OCI-M2 (cell line): ENCODE results near the gene INO80D.
"Not testable (repeated sequence)": the region's sequence is repeated elsewhere in the genome, so short reads cannot be mapped to it uniquely, and the experiment has no call there.

Experiments
- DNase-seq: peaks from one replicate; lab custom pipeline; 2025; ENCODE audit not compliant: unreplicated experiment; lab: John Stamatoyannopoulos, UW

INO80D gene, protein sequence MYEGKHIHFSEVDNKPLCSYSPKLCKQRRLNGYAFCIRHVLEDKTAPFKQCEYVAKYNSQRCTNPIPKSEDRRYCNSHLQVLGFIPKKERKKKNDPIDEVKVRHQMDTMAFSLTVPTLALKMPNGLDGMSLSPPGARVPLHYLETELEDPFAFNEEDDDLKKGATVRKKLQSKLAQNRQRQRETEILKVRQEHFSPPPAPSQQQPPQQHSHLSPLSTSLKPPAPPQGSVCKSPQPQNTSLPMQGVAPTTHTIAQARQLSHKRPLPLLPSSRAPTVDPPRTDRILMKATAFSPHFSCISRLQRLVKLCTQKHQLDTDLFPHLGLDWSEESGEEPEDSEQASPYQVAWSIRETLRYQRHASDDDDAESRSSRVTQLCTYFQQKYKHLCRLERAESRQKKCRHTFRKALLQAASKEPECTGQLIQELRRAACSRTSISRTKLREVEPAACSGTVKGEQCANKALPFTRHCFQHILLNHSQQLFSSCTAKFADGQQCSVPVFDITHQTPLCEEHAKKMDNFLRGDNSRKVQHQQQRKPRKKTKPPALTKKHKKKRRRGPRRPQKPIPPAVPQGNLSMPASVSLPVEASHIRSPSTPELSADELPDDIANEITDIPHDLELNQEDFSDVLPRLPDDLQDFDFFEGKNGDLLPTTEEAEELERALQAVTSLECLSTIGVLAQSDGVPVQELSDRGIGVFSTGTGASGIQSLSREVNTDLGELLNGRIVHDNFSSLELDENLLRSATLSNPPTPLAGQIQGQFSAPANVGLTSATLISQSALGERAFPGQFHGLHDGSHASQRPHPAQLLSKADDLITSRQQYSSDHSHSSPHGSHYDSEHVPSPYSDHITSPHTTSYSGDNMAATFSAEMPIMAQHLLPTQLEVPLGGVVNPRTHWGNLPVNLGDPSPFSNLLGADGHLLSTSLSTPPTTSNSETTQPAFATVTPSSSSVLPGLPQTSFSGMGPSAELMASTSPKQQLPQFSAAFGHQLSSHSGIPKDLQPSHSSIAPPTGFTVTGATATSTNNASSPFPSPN

DNA sequence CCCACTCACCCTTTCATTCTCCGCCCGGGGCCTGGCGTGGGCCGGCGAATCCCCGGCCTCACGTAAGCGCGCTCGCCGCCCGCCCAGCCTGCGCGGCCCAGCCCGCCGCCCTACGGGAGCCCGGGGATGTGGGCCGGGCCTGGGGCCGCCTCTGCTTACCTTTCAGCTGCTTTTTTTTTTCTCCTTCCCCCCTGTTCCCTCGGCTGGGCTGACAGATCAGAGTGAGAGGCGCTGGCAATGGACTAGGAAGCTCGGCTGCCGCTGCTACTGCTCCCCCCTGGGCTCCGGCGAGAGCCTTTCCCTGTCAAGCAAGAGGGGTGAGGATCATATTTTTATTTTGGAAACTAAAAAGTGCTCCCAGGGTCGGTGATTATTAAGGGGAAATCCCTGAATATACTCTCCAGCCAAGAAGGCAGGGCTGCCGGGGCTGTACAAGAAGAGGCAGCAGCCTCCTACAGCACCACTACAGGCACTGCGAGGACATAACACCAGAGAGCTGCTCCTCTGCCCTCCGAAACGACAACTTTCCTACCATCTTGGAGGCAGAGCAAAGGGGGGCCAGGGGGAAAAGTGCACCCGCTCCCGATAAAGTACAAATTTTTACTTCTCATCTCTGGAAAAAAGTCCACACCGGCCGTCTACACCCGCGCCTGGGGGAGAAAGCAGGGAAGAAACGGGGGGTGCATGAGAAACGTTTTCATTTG, at the start of gene INO80D:
Gene INO80D, minus strand, starts transcription at position 433 of the 704 bp plus-strand sequence. CDS start 23,158 bp downstream, outside the sequence.
- DNase-seq: no peak

DNA sequence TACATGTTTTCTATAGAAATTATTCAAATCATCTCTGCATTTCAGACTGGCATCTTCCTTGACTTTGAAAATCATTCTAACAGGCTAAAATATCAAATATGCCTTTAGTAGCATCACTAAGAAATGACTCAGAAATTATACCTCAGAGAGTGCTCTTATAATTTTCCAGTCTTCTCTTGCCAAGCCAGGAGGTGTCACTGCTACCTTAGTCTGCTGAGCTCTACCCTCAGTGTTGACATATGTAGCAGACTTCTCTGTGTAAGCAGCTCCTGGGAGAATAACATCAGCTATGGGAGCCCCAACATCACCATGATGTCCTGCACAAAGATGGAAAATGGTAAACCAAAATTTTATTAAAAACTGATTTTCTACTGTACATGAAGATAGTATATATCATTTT, 41.7 kb upstream of the INO80D start:
- DNase-seq: no peak

DNA sequence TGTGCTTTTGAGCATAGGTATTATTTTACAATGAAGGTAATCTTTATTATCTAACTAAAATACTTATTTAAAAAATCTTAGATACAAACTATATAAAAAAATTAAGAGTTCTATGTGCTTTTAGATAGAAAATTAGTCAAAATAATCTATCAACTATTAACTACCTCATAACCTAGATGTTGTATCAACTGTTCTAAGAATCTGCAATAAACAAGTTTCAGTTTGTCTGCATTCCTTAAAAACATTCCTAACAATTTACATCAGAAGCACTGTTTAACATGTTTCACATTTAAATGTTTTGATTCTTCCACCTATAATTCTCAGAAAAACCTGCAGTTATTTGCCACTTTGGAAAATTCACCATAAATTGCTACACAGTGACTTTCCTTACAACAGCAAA, 39.9 kb upstream of the INO80D start:
- DNase-seq: no peak

DNA sequence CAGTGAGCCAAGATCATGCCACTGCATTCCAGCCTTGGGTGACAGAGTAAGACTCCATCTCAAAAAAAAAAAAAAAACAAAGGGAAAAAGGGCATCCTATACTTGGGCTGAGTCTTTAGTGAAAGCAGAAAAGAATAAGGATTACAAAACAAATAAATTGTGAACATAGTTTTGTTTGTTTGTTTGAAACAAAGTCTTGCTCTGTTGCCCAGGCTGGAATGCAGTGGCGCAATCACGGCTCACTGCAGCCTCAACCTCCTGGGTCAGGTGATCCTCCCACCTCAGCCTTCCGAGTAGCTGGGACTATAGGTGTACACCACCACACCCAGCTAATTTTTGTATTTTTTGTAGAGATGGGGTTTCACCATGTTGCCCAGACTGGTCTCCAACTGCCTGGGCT, 36.6 kb upstream of the INO80D start:
- DNase-seq: not testable (repeated sequence)

DNA sequence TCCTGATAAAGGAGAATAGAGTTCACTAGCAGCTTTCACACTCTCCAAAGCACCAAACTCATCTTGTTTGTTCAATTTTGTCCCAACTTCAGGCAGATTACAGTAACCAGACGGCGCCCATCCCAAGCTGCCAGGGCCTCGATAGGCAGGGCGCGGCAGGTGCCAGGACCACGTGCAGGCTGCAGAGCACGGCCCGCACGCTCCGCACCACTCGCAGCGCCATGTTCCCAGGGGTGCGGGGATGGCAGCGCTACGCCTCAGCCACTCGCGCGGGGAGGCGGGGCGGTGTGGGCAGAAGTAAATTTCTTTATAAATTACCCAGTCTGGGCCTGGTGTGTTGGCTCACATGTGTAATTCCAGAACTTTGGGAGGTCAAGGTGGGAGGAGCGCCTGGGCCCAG, 30.3 kb upstream of the INO80D start:
- no peak for DNase-seq

DNA sequence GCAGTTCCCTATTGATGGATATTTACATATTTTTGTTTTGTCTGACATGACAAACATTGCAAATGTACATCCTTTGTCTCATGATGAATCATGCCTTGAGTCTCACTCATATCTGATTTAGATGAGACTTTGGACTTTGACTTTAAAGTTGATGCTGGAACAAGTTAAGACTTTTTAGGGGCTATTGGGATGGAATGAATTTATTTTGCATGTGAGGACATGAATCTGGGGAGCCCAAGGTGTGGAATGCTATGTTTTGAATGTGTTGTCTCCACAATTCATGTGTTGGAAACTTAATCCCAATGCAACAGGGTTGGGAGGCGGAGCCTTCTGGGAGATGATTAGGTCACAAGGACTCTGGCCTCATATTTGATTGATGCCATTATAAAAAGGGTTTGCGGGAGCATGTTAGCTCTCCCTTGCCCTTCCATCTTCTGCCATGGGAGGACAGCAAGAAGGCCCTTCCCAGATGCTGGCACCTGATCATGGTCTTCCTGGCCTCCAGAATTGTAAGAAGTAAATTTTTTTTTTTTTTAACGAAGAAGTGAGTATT, 29.1 kb upstream of the INO80D start:
- DNase-seq: no peak

DNA sequence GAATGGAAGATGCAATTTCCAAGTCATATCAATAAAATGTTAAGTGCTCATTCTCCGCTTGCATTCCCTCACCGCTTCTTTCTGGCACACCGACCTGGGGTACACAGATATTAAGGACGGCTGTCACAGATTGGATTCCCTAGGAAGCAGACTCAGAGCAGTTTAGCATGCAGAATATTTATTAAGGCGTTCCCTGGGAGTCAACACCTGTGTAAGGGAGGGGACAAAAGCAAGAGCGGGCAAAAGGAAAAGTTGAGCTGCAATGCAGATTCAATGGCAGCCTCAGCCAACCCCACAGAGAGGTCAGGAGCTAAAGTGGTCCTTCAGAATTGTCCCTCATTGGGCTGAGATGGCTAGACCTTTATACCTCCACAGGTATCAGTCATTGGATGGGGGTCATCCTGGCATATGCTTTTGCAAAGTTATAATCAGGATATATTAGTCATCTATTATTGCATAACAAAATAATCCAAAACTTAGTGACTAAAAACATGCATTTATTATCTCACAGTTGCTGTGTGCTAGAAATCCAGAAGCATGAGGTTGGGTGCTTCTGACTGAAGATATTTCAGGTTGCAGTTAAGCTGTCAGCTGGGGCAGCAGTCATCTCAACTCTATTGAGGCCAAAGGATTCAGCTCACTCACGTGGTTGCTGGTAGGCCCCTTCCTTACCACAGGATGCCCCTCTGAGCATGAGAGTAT, 27.0 kb upstream of the INO80D start:
- no peak for DNase-seq

DNA sequence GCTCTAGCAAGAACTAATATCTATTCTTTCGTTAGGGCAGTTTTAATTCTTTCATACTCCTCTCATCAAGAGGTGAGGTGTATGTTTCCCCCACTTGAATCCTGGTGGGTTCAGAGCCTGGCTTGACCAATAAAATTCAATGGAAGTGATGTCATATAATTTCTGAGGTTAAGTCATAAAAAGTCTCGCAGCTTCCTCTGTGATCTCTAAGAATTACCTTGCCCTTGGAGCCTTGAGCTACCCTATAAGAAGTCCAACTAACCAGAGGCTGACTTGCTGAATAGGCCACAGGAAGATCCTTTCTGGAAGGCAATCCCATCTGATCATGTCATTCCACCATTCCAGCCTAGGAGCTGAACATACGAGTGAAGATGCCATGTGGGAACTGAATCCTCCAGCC, 26.1 kb upstream of the INO80D start:
- no peak for DNase-seq

DNA sequence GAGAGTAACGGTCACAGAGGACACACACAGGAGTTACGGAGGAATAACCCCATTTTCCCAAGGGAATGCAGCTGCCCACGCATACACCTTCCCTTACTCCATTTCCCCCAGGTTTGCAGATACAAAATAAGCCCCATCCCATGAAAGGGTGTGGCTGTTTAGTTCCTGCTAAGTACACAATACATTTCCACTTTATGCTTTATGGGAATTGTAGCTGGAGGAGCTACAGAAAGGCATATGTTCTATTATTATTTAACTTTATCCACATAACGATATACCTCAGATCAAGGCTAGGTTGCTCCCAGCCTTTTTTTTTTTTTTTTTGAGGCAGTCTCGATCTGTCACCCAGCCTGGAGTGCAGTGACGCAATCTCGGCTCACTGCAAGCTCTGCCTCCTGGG, 22.7 kb upstream of the INO80D start:
- DNase-seq: no peak

DNA sequence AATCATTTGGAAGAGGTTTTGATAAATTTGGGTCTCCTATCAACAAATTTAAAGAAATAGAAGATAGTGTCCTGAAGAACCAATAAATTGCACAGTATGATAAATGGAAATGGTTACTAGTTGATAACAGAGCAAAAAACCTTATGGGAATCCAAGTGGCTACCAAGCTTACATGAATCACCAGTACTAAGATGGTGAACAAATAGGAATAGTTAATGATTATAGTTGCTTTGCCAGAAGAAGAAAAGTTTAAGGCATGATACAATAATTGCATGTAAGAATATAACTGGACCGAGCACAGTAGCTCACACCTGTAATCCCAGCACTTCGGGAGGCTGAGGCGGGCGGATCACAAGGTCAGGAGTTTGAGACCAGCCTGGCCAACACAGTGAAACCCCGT, 19.6 kb upstream of the INO80D start:
- no peak for DNase-seq

DNA sequence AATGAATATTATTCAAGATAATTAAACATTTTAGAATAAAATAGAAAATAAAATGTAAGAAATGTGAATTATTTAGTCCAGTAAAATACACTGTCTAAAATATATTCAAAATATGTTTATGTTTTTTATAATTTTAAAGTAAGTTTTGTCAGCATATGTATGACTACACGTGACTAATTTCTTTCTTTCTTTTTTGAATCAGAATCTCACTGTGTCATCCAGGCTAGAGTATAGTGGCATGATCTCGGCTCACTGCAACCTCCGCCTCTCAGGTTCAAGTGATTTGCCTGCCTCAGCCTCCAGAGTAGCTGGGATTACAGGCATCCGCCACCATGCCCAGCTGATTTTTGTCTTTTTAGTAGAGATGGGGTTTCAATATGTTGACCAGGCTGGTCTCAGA, 19.1 kb upstream of the INO80D start:
- DNase-seq: no peak

DNA sequence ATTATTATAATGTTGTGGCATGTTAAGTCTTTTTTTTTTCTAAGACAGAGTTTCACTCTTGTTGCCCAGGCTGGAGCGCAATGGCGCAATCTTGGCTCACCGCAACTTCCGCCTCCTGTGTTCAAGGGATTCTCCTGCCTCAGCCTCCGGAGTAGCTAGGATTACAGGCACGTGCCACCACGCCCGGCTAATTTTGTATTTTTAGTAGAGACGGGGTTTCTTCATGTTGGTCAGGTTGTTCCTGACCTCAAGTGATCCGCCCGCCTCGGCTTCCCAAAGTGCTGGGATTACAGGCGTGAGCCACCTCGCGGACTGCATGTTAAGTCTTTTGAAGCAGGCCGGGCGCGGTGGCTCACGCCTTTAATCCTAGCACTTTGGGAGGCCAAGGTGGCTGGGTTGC, 12.9 kb upstream of the INO80D start:
- DNase-seq: not testable (repeated sequence)

DNA sequence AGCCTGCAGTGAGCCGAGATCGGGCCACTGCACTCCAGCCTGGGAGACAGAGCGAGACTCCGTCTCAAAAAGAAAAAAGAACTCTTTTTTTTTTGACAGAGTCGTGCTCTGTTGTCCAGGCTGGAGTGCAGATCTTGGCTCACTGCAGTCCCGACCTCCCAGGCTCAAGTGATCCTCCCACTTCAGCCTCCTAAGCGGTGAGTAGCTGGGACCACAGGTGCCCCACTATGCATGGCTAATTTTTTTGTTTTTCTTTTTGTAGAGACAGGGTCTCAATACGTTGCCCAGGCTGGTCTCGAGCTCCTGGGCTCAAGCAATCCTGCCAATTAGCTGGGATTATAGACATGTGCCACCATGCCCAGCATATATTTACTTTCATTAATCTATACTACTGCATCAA, 12.5 kb upstream of the INO80D start:
- no peak for DNase-seq

DNA sequence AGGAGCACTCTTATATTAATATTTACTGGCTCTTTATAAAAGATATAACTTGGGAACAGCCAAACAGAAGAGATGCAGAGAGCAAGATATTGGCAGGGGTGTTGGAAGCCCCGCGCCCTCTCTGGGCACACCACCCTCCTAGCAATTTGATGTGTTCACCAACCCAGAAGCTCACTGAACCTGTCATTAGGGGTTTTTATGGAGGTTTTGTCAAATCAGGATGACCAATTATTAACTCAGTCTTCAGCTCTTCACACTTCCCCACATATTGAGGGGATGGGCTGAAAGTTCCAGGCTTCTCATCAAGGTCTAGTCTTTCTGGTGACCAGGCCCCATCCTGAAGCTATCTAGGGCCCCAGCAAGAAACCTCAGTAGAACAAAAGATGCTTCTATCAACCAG, 10.9 kb upstream of the INO80D start:
- DNase-seq: no peak

DNA sequence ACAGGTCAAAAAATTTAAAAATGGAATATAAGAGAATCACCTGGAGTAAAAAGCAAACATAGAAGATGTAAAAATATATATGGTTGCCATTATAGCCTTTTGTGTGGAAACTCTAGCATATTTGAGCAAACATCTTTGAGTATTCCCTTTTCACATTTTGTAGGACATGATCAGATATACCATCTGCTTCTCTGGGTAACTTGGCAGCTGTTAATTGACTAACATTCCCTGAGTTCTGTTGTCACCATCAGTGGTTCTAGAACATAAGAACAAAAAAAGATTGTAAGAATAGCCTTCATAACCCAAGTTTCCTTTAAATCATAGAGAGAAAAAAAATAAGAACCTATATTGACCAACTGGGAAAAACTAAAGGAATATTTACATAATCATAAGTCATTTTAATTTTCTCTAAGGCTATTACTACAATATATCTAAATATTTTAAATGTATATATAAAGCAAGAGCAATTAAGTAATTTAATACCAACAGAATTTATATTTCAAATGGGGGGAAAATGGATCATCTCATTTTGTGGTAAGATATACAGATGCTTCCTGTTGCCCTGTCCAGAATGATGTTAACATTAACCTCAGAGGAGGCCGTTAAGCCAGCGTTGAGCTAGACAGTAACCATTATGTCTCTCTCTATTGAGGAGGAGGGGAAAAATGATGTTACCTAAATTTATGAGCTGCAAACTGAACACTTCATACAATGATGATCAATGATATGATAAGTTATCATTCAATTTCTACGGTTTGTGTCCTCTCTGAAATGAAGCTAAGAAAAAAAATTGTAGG, 9.8 kb upstream of the INO80D start:
- no peak for DNase-seq

DNA sequence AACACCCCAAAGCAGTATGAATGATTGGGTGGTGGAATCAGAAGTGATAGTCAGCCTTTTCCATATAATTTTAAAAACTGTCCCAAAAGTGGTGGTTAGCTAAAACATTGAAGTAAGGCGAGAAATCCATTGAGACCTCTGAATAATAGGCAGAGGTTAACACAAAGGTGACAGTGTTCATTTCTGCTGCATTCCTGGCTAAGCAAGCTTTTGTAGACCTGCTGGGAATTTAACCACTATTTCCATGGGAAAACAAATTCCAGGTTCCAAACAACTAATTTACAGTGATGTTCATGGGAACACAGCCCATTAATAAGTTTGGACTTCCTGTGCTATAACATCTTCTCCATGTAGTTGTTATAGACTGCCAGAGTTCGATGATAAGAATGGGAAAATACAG, 6.3 kb upstream of the INO80D start:
- DNase-seq: no peak

DNA sequence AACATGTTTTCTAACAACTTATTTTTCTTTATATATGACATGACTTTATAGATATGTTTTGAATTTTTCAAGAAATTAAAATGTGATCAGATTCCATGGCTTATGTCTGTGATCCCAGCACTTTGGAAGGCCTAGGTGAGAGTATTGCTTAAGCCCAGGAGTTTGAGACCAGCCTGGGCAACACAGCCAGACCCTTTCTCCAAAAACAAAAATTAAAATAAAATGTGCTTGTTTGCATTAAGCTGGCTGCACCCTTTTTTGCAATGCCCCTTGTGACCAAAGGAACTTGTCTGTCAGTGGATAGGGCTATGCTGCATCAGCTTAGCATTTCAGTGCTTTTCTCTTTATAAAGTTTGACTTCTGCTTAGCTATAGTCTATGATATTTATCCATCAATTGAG, 2.3 kb upstream of the INO80D start:
- no peak for DNase-seq

DNA sequence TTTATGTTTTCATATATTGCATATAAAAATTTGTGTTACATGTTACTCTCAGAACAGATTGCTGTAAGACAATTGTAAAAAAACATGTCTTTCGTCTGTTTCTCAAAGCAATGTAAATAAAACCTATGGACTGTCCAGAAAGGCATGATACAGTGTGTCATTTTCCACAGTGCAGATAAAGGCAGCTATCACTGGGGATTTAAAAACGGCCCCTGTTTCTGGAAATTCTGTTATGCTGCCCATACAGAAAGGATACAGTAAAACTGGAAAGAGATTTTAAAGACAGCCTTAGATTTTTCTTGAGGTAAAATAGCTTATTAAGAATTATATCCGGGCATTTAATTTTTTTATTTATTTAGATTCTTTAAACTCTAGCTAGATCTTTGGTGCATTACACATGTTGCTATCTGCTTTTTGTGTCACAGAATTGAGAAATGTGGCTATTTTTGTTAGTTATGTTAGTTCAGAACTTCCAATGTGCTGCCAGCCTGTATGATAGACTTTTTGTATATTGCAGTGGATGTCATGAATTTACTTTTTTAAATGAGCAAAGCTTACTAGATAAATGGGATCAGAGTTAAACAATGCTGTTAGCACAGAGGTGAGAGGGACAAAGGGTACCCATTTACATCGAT, 859 bp upstream of the INO80D start:
- DNase-seq: no peak
